Mesendoderm (in vitro differentiated cells): ENCODE data around the gene AIFM3.

Experiments used
- DNase-seq: peaks from one replicate; pipeline ENCODE4 v3.0.0; 2013
- H2AK5ac ChIP-seq: 2 replicates; pipeline ENCODE4 v1.6.1; 2013; ENCODE audit warnings: low read length, inconsistent platforms
- H2BK120ac ChIP-seq: 2 replicates; pipeline ENCODE4 v1.6.1; 2013; ENCODE audit warnings: low read depth, mild to moderate bottlenecking, low read length, moderate library complexity, mixed read lengths
- H2BK15ac ChIP-seq: replicated peaks from 2 replicates; pipeline ENCODE4 v1.6.1; 2013; ENCODE audit warnings: low read depth, mild to moderate bottlenecking, moderate library complexity
- H2BK5ac ChIP-seq: 2 replicates; pipeline ENCODE4 v1.6.1; 2013; ENCODE audit warnings: low read length, inconsistent platforms
- H3K18ac ChIP-seq: 2 replicates; pipeline ENCODE4 v1.6.1; 2013; ENCODE audit warnings: mild to moderate bottlenecking, low read length, mixed read lengths
- H3K23ac ChIP-seq: one replicate; pipeline ENCODE4 v1.6.1; 2013; ENCODE audit warnings: low read length
- H3K27ac ChIP-seq: 2 replicates; pipeline ENCODE4 v1.5.1; 2013; ENCODE audit warnings: low read depth, mild to moderate bottlenecking, inconsistent platforms, low read length, moderate library complexity
- H3K27me3 ChIP-seq: 2 replicates; pipeline ENCODE4 v1.6.1; 2013; ENCODE audit warnings: low read length, control low read depth, mild to moderate bottlenecking, inconsistent platforms; ENCODE audit not compliant: insufficient read depth, poor library complexity
- H3K36me3 ChIP-seq: 2 replicates; pipeline ENCODE4 v1.6.1; 2013; ENCODE audit warnings: low read length, inconsistent platforms; ENCODE audit not compliant: control insufficient read depth, insufficient read depth
- H3K4ac ChIP-seq: one replicate; pipeline ENCODE4 v1.6.1; 2013; ENCODE audit warnings: low read depth, mild to moderate bottlenecking, low read length, moderate library complexity
- H3K4me1 ChIP-seq: 2 replicates; pipeline ENCODE4 v1.6.1; 2013; ENCODE audit warnings: low read depth, low read length, inconsistent platforms; ENCODE audit not compliant: control insufficient read depth
- H3K4me2 ChIP-seq: 2 replicates; pipeline ENCODE4 v1.6.1; 2013; ENCODE audit warnings: low read length
- H3K4me3 ChIP-seq: 2 replicates; pipeline ENCODE4 v1.5.1; 2013; ENCODE audit warnings: mild to moderate bottlenecking, low read length
- H3K56ac ChIP-seq: one replicate; pipeline ENCODE4 v1.6.1; 2013; ENCODE audit warnings: low read length
- H3K79me1 ChIP-seq: 2 replicates; pipeline ENCODE4 v1.6.1; 2013; ENCODE audit warnings: low read length, inconsistent platforms
- H3K79me2 ChIP-seq: 2 replicates; pipeline ENCODE4 v1.6.1; 2013; ENCODE audit warnings: mild to moderate bottlenecking, low read length; ENCODE audit not compliant: control insufficient read depth, insufficient read depth
- H3K9ac ChIP-seq: 2 replicates; pipeline ENCODE4 v1.6.1; 2013; ENCODE audit warnings: low read length, inconsistent platforms
- H4K5ac ChIP-seq: one replicate; pipeline ENCODE4 v1.6.1; 2013; ENCODE audit warnings: low read length
- H4K8ac ChIP-seq: one replicate; pipeline ENCODE4 v1.6.1; 2013; ENCODE audit warnings: low read depth, mild to moderate bottlenecking, control low read depth, low read length, moderate library complexity
- WGBS: extraction: QIAGEN DNeasy Blood & Tissue Kit; methylation state at CpG from one replicate; pipeline ENCODE4 v1.1.7; 2013; ENCODE audit warnings: low lambda C conversion rate, missing lambda C conversion rate; ENCODE audit not compliant: insufficient coverage; ENCODE audit errors: extremely low coverage; 5-methylcytosine and 5-hydroxymethylcytosine counted together

The AIFM3 gene

DNA sequence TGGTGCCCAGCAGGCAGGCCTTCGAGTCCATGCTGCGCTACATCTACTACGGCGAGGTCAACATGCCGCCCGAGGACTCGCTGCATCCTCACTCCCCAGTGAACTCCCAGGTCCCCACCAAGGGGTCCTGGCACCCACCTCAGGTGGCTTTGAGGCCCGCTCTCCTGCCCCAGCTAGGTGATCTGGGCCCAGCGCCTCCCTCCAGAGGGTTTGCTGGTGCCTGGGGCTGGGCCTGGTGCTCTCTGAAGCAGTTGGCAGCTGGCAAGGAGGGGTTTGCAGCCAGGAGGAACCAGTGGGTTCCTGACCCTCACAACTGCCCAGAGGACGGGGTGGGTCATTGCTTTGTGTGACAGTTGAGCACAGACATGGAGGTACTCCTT is 29.0 kb downstream of the AIFM3 start:
- Histone ChIP-seq H3K27me3 (no peaks in the 10 kb centered on the region), H3K23ac (no peak overlapping the region), H3K4ac (no peak overlapping the region), H3K18ac (no peak overlapping the region), H2BK5ac (no peak overlapping the region), H3K4me3 (no peak overlapping the region), H3K27ac (no peak overlapping the region), H3K4me2 (no peak overlapping the region), H2BK15ac (no peak overlapping the region), H2AK5ac (no peak overlapping the region), H2BK120ac (no peak overlapping the region), H3K56ac (no peak overlapping the region), H3K79me2 (peaks cover 2% of the 10 kb centered on the region), H3K9ac (no peak overlapping the region), H3K4me1 (no peaks in the 10 kb centered on the region), H4K8ac (no peak overlapping the region), H4K5ac (no peak overlapping the region), H3K79me1 (no peaks in the 10 kb centered on the region), H3K36me3 (peaks cover 2% of the 10 kb centered on the region)
- no CpG with 5 or more reads among the region's 10 CpGs for WGBS
- DNase-seq: no peak

DNA sequence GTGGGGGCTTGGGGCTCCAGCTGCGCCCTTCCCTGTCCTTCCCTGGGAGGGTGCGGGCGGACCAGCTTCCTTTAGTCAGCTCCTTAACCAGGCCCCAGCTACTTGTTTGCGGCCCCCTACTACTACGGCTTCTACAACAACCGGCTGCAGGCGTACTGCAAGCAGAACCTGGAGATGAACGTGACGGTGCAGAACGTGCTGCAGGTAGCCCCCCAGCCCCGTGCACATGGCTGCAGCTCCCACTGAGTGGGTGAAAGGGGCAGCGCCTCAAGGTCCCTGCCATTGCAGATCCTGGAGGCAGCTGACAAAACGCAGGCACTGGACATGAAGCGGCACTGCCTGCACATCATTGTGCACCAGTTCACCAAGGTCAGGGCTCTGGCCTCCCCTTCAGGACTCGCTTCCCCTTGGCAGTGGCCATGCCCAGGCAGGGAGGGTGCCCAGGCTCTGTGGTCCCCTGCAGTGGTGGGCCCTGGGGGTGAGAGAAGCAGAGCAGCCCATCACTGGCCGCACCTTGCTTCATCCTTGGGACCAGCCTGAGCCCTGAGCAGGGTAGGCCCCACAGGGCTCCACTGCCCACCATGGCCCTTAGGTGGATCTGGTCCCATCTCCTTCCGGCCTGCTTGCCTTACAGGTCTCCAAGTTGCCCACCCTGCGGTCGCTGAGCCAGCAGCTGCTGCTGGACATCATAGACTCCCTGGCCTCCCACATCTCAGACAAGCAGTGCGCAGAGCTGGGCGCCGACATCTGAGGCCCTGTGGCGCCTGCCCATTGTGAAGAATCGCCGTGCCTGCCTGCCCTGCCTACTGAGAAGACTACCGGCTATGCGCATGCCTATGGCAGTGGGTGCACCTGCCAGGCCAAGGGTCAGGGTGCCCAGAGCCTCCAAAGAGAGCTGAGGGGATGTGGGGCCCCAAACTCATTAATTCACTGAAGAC is 29.8 kb downstream of the AIFM3 start:
- no CpG with 5 or more reads among the region's 27 CpGs for WGBS
- no peak overlapping the region for H3K9ac ChIP-seq
- H4K8ac ChIP-seq: no peak overlapping the region
- no peak overlapping the region for H3K27ac ChIP-seq
- peaks cover 2% of the 10 kb centered on the region for H3K79me1 ChIP-seq
- H3K79me2 ChIP-seq: peaks cover 2% of the 10 kb centered on the region
- H3K27me3 ChIP-seq: no peaks in the 10 kb centered on the region
- no peak overlapping the region for H3K4ac ChIP-seq
- no peak overlapping the region for H3K4me2 ChIP-seq
- H2BK120ac ChIP-seq: no peak overlapping the region
- no peak overlapping the region for H3K18ac ChIP-seq
- H3K56ac ChIP-seq: no peak overlapping the region
- peaks cover 2% of the 10 kb centered on the region for H3K36me3 ChIP-seq
- H3K4me1 ChIP-seq: no peaks in the 10 kb centered on the region
- H2AK5ac ChIP-seq: no peak overlapping the region
- no peak overlapping the region for H3K4me3 ChIP-seq
- H2BK15ac ChIP-seq: no peak overlapping the region
- no peak overlapping the region for H2BK5ac ChIP-seq
- no peak overlapping the region for H4K5ac ChIP-seq
- no peak for DNase-seq
- H3K23ac ChIP-seq: no peak overlapping the region

DNA sequence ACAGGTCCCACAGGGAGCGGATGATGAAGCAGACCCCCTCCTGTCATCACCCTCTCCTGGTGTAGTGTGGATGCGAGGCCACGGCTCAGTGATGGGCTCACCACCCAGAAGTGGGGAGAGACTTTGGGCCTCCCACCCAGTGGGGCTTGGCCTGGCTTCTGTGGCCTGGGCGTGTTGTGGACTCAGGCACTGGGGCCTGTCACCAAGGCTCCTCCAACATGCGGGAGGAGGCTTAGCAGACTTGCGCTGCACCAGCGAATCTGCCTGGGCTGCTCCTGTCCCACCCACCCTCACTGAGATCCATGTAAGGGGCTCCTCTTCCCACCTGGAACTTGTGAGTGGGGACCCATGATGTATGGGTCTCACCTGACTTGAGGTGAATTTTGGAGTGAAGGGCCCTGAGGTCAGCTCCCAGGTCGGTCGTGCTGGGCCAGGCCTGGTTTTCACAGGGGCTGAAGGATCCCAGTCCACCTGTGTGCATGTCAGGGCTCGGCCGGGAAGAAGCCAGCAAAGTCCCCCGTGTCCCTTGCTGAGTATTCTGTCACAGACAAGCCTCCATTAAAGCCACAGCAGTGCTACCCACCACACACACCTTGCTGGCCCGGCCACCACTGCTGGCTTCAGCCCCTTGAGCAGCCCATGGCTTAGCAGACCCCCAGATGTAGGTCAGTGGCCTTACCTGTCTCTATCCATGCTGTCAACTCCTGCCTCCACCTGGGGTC is 30.6 kb downstream of the AIFM3 start:
- H2AK5ac ChIP-seq: no peak overlapping the region
- DNase-seq: no peak
- H3K9ac ChIP-seq: no peak overlapping the region
- H3K18ac ChIP-seq: no peak overlapping the region
- H2BK120ac ChIP-seq: no peak overlapping the region
- H2BK5ac ChIP-seq: no peak overlapping the region
- no peak overlapping the region for H3K4ac ChIP-seq
- no peaks in the 10 kb centered on the region for H3K36me3 ChIP-seq
- H3K79me2 ChIP-seq: peaks cover 2% of the 10 kb centered on the region
- no peaks in the 10 kb centered on the region for H3K4me1 ChIP-seq
- H3K23ac ChIP-seq: no peak overlapping the region
- no peak overlapping the region for H3K56ac ChIP-seq
- no peak overlapping the region for H4K5ac ChIP-seq
- H3K27me3 ChIP-seq: no peaks in the 10 kb centered on the region
- no CpG with 5 or more reads among the region's 13 CpGs for WGBS
- no peak overlapping the region for H4K8ac ChIP-seq
- H3K27ac ChIP-seq: no peak overlapping the region
- no peak overlapping the region for H3K4me2 ChIP-seq
- peaks cover 2% of the 10 kb centered on the region for H3K79me1 ChIP-seq
- H2BK15ac ChIP-seq: no peak overlapping the region
- no peak overlapping the region for H3K4me3 ChIP-seq

DNA sequence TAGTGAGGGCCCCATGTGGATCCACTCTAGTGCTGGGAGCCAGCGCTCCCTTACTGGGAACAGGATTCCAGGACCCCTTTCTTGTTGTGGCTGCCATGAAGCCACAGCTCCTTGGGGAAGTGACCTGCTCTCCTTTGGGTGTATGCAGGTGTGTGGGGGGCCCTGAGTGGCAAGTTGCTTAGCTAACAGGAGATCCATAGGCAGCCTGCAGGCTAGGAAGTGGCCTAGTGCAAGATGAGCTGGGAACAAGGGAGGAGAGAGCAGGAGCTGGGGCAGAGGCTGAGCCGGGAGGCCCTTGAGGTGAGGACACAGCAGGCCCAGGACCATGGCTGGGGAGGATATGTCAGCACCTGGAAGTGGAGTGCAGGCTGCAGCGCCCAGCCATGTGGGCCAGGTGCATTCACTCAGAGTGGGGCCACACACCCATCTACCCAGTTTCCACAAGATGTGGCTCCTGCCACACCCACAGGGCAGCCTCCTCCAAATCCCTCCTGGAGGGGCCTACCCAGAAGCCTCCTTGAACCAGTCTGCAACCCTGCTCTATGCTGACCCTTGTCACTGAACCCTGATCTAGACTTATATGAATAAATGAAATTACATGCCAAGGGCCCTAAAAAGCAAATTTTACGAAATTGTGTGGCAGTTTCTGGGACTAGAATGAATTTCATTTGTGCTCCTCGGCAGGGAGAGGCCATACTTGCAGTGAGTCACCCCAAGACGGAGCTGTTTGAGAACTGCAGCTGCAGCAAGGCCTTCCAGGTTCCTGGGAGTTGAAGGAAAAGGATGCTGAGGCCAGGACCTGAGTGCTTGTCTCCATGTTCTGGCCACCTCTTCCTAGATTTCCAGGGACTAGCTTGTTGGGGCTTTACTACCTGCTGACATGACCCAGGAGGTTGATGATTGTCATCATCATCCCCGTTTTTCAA is 31.6 kb downstream of the AIFM3 start:
- no peak overlapping the region for H3K9ac ChIP-seq
- H3K79me2 ChIP-seq: peaks cover 2% of the 10 kb centered on the region
- no CpG with 5 or more reads among the region's 7 CpGs for WGBS

DNA sequence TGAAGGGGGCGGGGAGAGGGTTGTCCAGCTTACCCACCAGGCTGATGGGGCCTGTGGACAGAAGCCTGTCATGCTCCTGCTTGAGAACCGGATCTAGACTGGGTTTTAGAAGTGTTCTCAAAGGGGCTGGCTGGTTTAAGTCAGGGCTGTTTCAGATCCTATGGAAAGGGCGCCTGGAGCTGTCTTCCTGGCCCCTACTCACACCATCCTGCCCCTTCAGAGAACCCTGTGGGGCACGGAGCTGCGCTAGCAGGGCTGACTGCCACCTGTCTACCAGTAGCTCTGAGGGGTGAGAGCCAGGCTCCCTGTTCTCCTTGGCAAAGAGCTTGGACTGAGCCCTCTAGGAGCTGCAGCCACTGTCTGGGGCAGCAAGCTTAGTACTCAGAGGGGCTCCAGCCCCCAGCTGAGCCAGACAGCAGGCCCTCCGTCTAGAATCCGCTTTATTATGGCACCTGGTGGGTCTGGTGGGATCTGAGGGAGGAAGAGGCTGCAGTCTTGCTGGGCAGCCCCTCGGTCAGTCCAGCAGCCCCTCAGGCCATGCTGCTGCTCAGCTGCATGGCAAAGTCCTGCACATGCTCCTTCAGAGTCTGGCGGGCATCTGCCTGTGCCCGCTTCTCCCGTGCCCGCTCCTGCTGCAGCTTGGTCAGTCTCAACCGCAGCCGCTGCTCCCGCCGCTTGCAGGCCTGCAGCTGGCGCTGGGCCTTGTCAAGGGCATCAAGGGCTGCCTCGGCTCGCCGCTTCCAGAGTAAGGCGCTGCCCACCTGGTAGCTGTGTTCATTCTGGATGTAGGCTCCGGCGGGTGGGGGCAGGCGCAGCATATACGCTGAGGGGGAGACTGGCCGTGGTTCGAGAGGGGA is 32.5 kb downstream of the AIFM3 start:
- H2BK120ac ChIP-seq: no peak overlapping the region
- H3K4me1 ChIP-seq: no peaks in the 10 kb centered on the region
- no peak overlapping the region for H4K8ac ChIP-seq
- no CpG with 5 or more reads among the region's 27 CpGs for WGBS
- no peak overlapping the region for H3K56ac ChIP-seq
- no peak overlapping the region for H3K4me2 ChIP-seq
- no peaks in the 10 kb centered on the region for H3K27me3 ChIP-seq
- no peak overlapping the region for H2BK15ac ChIP-seq
- H3K9ac ChIP-seq: no peak overlapping the region
- H3K23ac ChIP-seq: no peak overlapping the region
- H3K27ac ChIP-seq: no peak overlapping the region
- H2AK5ac ChIP-seq: no peak overlapping the region
- H3K79me1 ChIP-seq: peaks cover 5% of the 10 kb centered on the region
- no peak overlapping the region for H2BK5ac ChIP-seq
- no peak for DNase-seq
- H3K4me3 ChIP-seq: no peak overlapping the region
- no peaks in the 10 kb centered on the region for H3K36me3 ChIP-seq
- no peak overlapping the region for H3K4ac ChIP-seq
- no peak overlapping the region for H4K5ac ChIP-seq
- no peak overlapping the region for H3K18ac ChIP-seq
- H3K79me2 ChIP-seq: peaks cover 2% of the 10 kb centered on the region

More for the DNA sequence above, 31.6 kb downstream of the AIFM3 start:
- Histone ChIP-seq H3K18ac (no peak overlapping the region), H2BK120ac (no peak overlapping the region), H4K8ac (no peak overlapping the region), H3K27ac (no peak overlapping the region), H3K4me2 (no peak overlapping the region), H2BK15ac (no peak overlapping the region), H3K23ac (no peak overlapping the region), H4K5ac (no peak overlapping the region), H2BK5ac (no peak overlapping the region), H3K4ac (no peak overlapping the region), H3K4me3 (no peak overlapping the region), H2AK5ac (no peak overlapping the region), H3K79me1 (peaks cover 5% of the 10 kb centered on the region), H3K4me1 (no peaks in the 10 kb centered on the region), H3K27me3 (no peaks in the 10 kb centered on the region), H3K36me3 (no peaks in the 10 kb centered on the region), H3K56ac (no peak overlapping the region)
- DNase-seq: no peak
